Brain microvascular endothelial cell (primary cell): ENCODE measurements around the gene KCNMA1.

Experiments
- DNase-seq: peaks from one replicate; pipeline ENCODE4 v3.0.0-alpha.2; 2020
- H3K27ac ChIP-seq: fragments of 250-450 bp; sonication (Bioruptor Pico); 2 replicates; pipeline ENCODE4 v1.5.1; 2020; ENCODE audit warnings: mild to moderate bottlenecking, moderate library complexity
- H3K27me3 ChIP-seq: fragments of 250-450 bp; sonication (Bioruptor Pico); replicated peaks from 2 replicates; pipeline ENCODE4 v1.5.1; 2020; ENCODE audit warnings: mild to moderate bottlenecking
- H3K36me3 ChIP-seq: fragments of 250-450 bp; sonication (Bioruptor Pico); replicated peaks from 2 replicates; pipeline ENCODE4 v1.5.1; 2020; ENCODE audit warnings: mild to moderate bottlenecking
- H3K4me3 ChIP-seq: 2 replicates; pipeline ENCODE4 v1.5.1; 2011; ENCODE audit warnings: low read depth, mild to moderate bottlenecking, control low read depth, low read length, moderate library complexity
- CTCF ChIP-seq: IDR thresholded peaks from 2 replicates; pipeline ENCODE4 v1.5.1; 2011; ENCODE audit warnings: low read depth, mild to moderate bottlenecking, moderate library complexity, low read length, control low read depth, inconsistent platforms; ENCODE audit errors: missing control alignments
- in situ Hi-C: cut with HindIII; loops from 2 replicates; pipeline ENCODE4 v1.10.0; 2017; ENCODE audit warnings: low sequenced_read_pairs, low pct_ligation_motif_present

KCNMA1 gene

GRCh38 chr10:76935941-76936613 is 701.5 kb downstream of the KCNMA1 start:
- in situ Hi-C loops: no loop called here
- no peak for TF ChIP-seq CTCF
- no peaks in the 10 kb centered on the region for H3K36me3 ChIP-seq
- DNase-seq: no peak
- H3K27ac ChIP-seq: no peak overlapping the region
- no peaks in the 10 kb centered on the region for H3K27me3 ChIP-seq
- H3K4me3 ChIP-seq: no peak overlapping the region

GRCh38 chr10:76928565-76928964 is 709.0 kb downstream of the KCNMA1 start:
- H3K4me3 ChIP-seq: no peak overlapping the region
- no peaks in the 10 kb centered on the region for H3K36me3 ChIP-seq
- no peak for TF ChIP-seq CTCF
- H3K27me3 ChIP-seq: no peaks in the 10 kb centered on the region
- in situ Hi-C loops: no loop called here
- no peak for DNase-seq
- no peak overlapping the region for H3K27ac ChIP-seq

GRCh38 chr10:76925636-76926405 is 711.8 kb downstream of the KCNMA1 start:
- no peak for DNase-seq
- H3K27ac ChIP-seq: no peak overlapping the region
- no peak for TF ChIP-seq CTCF
- no peaks in the 10 kb centered on the region for H3K36me3 ChIP-seq
- in situ Hi-C loops: no loop called here
- no peaks in the 10 kb centered on the region for H3K27me3 ChIP-seq
- H3K4me3 ChIP-seq: no peak overlapping the region

- no peak for TF ChIP-seq CTCF
- in situ Hi-C loops: no loop called here
- no peaks in the 10 kb centered on the region for H3K36me3 ChIP-seq
- H3K4me3 ChIP-seq: no peak overlapping the region
- DNase-seq: no peak
- no peaks in the 10 kb centered on the region for H3K27me3 ChIP-seq
- H3K27ac ChIP-seq: no peak overlapping the region
These were observed 714.9 kb downstream of the KCNMA1 start for GRCh38 chr10:76922666-76923065.

GRCh38 chr10:76921383-76922010 is 716.1 kb downstream of the KCNMA1 start:
- in situ Hi-C loops: no loop called here
- no peak overlapping the region for H3K27ac ChIP-seq
- DNase-seq: no peak
- no peaks in the 10 kb centered on the region for H3K27me3 ChIP-seq
- H3K4me3 ChIP-seq: no peak overlapping the region
- no peak for TF ChIP-seq CTCF
- H3K36me3 ChIP-seq: no peaks in the 10 kb centered on the region
